NCI-H1092 (cell line): ENCODE results near the gene PCDH7.

ENCODE experiments used
- DNase-seq: peaks from one replicate; lab custom pipeline; 2025; lab: John Stamatoyannopoulos, UW

PCDH7 gene

DNA sequence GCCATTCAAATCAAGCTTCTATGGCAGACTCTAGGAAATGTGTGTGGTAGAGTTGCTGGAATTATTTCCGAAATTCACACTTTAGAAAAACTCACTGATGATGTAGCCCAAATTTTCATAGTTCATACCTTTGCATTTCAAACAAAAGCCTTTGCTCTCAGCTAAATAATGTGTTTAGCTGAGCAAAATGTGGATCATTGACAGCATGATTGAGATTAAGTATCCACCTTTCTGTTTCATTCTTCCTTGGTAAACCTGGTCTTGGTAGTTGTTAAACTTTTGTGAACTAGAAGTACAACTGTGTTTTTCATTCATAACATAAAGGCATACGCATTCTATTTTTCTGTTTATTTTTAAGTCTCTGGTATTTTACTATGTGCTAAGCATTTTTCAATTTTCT lies 7.2 kb downstream of the PCDH7 start:
- DNase-seq, result no peak

DNA sequence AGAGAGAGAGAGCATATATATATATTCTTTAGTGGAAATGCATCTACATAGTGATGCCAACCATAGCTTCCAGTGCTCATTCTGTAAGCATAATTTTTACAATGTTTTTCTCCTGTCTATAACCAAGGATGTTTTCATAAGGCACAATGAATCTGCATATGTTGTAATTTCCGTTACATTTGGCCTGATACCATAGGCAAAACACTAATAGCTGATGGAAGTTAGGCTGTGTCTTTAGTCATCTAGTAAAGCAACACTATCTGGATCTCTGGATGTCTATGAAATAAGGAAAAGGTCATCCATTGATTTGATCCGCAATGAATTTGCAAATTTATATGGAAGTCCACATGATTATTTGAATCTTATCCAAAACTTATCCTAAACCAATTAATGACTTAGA lies 8.1 kb downstream of the PCDH7 start:
- DNase-seq, result no peak

DNA sequence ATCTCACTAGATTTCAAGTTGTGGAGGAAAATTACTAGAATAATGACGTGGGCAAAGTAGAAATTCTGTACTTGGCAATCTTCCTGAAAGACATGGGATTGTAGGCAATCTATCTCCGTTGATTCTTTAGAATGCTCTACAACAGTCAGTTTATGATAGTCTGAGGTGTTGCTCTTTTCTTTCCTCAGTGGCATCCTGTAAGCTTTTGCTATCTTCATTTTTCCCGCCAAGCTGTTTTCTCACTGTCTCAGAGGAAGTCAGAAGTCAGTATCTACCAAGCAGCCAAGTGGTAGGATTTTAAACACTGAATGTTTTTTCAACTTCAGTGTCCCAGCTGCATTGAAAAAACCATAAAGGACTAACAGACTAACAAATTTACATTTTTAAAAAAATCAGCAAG lies 23.7 kb downstream of the PCDH7 start:
- no peak for DNase-seq

- no peak for DNase-seq
These were observed 24.2 kb downstream of the PCDH7 start for GRCh38 chr4:30744386-30744785.

DNA sequence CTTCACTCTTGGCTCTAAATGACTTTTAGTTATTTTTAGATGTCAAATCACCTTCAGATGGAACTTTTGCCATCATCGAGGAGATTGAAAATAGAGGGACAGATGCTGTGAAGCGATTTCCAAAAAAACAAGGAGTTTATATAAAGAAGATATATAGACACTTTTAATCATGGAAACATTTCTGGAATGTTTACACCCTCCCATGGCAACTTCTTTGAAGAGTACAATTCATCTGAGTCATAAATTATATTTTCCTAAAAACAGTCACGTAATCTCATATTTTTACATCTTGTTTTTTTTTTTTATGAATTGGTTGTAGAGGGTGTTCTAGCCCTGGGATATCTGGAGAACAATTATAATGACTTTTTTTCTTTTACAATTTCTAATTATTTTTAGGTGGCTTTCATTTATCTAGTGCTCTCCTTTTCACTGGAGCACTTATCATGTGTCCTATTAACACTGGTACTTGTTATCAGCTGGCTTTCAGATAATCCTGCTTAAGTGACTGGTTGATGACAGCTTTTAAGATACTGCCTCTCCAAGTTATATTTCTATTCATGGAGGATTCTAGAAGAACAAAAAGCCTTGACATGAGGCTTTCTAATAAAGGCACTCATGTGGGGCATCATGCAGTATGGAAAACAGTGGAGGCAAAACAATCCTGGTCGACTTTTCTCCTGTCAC lies 24.9 kb downstream of the PCDH7 start:
- no peak for DNase-seq

DNA sequence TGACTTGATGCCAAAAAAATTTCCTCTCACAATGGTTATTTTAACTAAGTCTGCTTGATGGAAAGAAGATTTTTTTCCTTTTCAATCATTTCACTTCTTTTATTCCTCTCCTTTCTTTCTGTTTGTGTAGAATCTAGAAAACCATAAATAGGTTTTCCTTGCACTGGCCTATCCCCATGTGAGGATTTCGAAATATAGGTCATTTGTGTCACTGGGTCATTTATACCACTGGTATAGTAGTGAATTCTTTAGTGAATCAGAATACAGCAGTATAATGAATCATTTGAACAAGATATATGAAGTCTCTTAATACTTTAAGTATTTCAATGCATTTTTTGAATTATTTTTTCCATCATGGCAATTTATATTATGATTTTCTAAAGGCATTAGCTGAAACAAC lies 26.6 kb downstream of the PCDH7 start:
- no peak for DNase-seq

DNA sequence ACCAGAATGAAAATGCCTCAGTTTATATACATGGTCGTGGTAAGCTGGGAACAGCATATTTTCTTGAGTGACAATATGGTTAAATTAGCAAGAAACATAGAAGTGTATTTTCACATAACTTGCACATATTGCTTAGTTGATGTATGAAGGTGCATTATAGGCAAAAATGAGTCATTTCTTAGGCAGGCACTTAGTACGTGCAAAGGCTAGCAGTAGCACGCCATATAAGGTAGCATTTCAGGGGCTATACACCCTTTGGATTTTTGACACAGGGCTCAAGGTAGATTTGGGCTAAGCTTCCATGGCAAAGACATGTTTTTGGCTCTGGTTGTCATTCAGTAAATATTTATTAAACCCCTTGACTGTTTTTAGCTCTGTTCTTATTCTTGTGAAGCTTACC lies 33.1 kb downstream of the PCDH7 start:
- no peak for DNase-seq

GRCh38 chr4:30754021-30754420 lies 33.9 kb downstream of the PCDH7 start:
- no peak for DNase-seq

DNA sequence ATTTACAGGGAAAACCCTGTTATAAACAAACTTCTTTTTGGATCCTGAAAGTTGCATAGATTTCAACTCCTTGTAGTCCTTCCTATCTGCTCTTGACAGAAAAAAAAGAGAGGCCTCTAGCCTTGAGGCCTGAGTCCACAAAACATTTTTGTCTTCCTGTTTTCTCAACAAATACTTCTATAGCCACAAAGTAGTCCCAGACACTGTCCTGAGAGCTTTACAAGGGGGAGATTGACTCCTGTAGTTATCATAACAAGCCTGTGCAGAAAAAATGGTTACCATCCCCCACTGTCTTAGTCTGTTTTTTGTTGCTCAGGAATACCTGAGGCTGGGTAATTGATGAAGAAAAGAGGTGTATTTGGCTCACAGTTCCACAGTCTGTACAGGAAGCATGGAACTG lies 35.2 kb downstream of the PCDH7 start:
- no peak for DNase-seq

GRCh38 chr4:30756553-30756952 lies 36.4 kb downstream of the PCDH7 start:
- DNase-seq, result no peak

DNA sequence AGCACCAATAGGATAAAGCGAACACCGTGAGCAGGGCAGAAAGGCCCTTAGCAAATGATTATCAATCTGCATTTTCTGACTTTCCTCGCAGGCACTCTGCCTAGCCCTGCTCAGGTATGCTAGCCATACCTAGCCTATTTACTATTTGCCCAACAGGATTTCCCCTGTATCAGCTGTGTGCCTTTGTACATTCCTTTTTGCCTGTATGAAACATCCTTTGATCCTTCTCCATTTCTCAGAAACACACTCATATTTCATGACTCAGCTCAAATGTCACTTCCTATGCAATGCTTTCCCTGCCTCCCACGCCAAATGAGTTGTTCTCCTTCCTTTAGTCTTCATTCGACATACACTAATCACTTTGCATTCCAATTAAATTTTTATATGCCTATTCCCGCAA lies 37.2 kb downstream of the PCDH7 start:
- DNase-seq, result no peak

DNA sequence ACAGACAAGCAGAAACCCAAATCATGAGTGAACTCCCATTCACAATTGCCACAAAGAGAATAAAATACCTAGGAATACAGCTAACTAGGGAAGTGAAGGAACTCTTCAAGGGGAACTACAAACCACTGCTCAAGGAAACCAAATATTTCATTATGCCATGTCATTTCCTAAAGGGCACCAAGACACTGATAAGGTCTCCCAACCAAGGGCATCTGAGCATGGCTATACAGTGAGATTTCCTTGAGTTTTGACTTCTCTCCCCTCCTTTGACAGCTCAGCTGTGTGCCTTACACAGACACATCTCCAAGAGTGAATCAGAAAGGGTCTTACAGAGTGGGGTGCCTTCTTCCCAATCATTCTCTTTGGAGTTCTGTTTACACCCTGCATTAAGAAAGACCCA lies 40.4 kb downstream of the PCDH7 start:
- DNase-seq, result no peak

DNA sequence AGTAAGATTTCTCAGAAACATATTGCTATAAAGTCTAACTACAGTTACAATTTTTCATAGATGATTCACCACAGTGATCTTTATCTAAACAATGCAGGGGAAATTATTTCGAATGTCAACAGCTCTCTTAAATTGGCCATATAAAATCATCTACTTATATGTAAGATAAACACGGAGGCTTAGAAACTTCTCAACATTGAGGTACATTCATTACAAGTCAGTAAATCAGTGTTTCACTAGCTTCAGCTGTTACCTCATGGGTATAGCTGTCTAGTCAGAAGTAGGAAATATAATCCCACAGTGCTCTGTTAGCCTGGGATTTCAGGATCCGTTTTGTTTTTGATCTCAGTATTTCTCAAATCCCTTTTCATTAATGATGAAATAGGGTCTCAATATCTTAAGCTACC lies 43.2 kb downstream of the PCDH7 start:
- DNase-seq, result no peak

GRCh38 chr4:30765022-30765421 lies 44.9 kb downstream of the PCDH7 start:
- no peak for DNase-seq

GRCh38 chr4:30767147-30767845 lies 47.1 kb downstream of the PCDH7 start:
- DNase-seq, result no peak

DNA sequence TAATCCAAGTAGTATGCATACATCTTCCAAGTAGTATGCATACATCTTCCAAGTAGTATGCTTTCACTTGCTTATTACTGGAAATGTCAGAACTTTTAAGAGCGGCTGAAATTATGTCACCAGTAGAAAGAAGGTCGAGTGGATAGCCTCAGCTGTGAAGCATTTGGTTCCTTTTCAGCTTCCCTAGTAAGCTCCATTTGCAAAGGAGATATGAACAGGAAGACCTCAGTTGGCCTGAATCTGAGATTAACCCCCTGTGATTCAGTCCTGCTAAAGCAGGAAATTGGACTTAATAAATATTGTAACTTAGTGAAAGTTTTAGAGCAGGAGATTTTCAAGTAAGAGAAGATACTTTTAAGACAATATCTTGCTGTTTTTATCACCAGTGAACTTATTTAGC lies 48.1 kb downstream of the PCDH7 start:
- no peak for DNase-seq

DNA sequence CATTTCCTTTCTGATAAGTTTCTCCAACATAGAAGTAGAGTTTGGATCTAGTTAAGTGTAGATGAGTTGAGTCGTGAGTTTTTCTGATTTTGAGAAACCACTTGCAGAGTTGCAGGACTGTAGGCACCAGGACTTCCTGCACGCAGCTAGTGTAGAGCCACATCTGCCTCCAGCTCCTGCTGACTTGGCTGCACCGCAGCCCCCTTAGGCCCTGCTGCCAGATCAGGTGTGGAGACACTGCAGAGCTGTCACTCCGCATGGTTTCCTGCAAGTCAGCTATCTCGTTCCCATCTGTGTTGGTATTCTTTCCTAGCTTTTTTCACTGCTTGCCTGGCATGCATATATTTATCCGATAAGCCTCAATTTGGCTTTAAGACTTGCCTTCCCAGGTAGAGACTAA lies 48.9 kb downstream of the PCDH7 start:
- no peak for DNase-seq

DNA sequence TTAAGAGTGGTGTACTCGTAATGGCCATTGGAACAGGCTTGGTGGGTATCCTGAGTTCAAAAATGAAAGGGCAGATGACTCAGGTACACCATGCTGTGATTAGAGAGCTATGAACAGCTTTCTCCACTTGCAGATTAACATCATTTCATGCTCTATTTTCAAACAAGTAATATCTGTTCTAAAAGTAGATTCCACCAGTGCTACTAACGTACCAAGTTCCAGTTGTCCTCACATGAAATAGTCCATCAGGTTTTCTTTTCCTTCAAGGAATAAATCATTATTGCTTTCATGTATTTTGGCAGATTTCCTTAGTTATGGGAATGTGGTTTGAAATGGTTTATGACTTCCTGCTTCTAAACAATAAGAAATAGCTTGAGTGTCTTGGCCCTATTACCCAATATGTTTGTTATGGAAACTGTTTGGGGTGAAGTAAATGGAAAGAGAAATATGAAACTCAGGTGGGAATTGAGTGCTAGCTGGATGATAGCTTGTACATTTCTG lies 49.9 kb downstream of the PCDH7 start:
- no peak for DNase-seq

DNA sequence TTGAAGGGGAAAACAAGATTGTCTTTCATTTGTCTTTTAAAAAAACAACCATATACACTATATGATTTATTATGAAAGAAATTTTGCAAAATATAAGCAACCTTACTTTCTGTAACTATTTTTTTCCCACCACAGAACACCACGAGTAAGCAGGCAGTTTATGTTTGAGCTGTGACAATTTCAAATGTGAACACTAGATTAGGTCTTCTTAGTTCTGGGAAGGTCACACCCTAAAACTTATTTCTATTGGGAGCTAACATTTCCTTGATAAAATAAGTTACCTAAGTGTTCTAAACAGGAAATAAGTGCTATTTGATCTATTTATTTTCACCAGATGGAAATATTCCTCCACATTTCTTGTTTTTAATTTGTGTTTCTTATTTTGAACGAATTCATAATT lies 50.6 kb downstream of the PCDH7 start:
- no peak for DNase-seq

DNA sequence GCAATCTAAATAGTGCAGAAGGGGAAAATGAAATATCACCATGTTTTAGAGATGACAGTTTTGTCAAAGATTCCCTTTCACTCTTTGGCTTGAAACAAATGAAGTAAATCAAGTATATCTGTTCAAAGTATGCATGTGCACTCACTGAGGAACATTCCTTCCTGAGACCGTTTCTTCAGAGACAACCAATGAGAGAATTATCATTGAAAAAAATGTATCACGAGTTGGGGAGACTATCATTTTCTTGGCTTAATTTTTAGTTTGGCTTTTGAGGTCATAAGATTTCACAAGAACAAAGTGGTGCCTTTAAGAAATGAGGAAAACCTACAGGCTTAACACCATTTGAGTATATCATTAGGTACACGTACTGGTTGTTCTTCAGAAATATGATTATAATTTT lies 56.3 kb downstream of the PCDH7 start:
- no peak for DNase-seq

- no peak for DNase-seq
These were observed 56.8 kb downstream of the PCDH7 start for GRCh38 chr4:30776921-30777415.
